Sigmoid colon (tissue), 7 donors: ENCODE data around the gene GPR3. TPM values are rescaled to one million over a fixed set of nuclear protein-coding genes. Genes with fewer than 3 reads are reported as not detected.
"Not testable (repeated sequence)": the region's sequence is repeated elsewhere in the genome, so short reads cannot be mapped to it uniquely, and the experiment has no call there.

Source experiments
- DNase-seq: peaks from one replicate; pipeline ENCODE4 v3.0.0-alpha.2; 2019
- H3K27ac ChIP-seq, 4 donors: fragments of 200-600 bp; sonication (generic); one replicate each; pipeline ENCODE4 v1.5.1; 2016 to 2019; ENCODE audit warnings: mild to moderate bottlenecking in 1 of 4
- H3K27me3 ChIP-seq, 3 donors: fragments of 200-600 bp; sonication (generic); one replicate each; pipeline ENCODE4 v1.5.1; 2019; ENCODE audit warnings: mild to moderate bottlenecking in 1 of 3
- H3K36me3 ChIP-seq, 4 donors: fragments of 200-600 bp; sonication (generic); one replicate each; pipeline ENCODE4 v1.5.1; 2016 to 2019
- H3K4me1 ChIP-seq, 4 donors: fragments of 200-600 bp; sonication (generic); one replicate each; pipeline ENCODE4 v1.5.1; 2017 to 2019
- H3K4me3 ChIP-seq, 4 donors: fragments of 200-600 bp; sonication (generic); one replicate each; pipeline ENCODE4 v1.5.1; 2017 to 2019; ENCODE audit warnings: mild to moderate bottlenecking in 2 of 4, moderate library complexity in 1 of 4
- H3K9me3 ChIP-seq, 4 donors: fragments of 200-600 bp in 3 of 4; sonication (generic) in 3 of 4; one replicate each; pipeline versions ENCODE4 v1.5.1 to v1.6.1; 2013 to 2019
- CTCF ChIP-seq, 4 experiments: fragments of 450-650 bp in 3 of 4; fragments of 200-600 bp in 1 of 4; IDR thresholded peaks; one replicate each; pipeline ENCODE4 v1.5.1; 2016 to 2019; ENCODE audit warnings: antibody characterized with exemption in 4 of 4, mild to moderate bottlenecking in 3 of 4, moderate library complexity in 2 of 4
- EP300 ChIP-seq, 4 donors: sonication (generic); formaldehyde crosslinking; IDR thresholded peaks; one replicate each; pipeline ENCODE4 v1.6.1; 2017; ENCODE audit warnings: antibody characterized with exemption in 4 of 4
- POLR2A ChIP-seq, 2 donors: fragments of 450-650 bp; IDR thresholded peaks; one replicate each; pipeline ENCODE4 v1.6.1; 2016; ENCODE audit warnings: antibody characterized with exemption in 2 of 2, mild to moderate bottlenecking in 2 of 2, moderate library complexity in 2 of 2
- POLR2AphosphoS5 ChIP-seq, 4 donors: sonication (generic); formaldehyde crosslinking; IDR thresholded peaks; one replicate each; pipeline ENCODE4 v1.6.1; 2017; ENCODE audit warnings: antibody characterized with exemption in 4 of 4
- WGBS, 2 donors: extraction: QIAGEN DNeasy Blood & Tissue Kit; methylation state at CpG; one replicate each; pipeline ENCODE4 v1.1.7; 2013; 5-methylcytosine and 5-hydroxymethylcytosine counted together
- intact Hi-C: fragments of 100-400 bp; cut with DNase I; formaldehyde crosslinking; loops from one replicate; pipeline ENCODE4 v1.15.1; 2023
- polyA plus RNA-seq, 3 donors: library from polyadenylated mRNA; stranded (reverse); fragments of 200-250 nt; gene quantifications; one replicate each; pipeline ENCODE4 v1.2.3, GENCODE V29; 2013
- total RNA-seq, 4 donors: library from RNA; depleted of rRNA; stranded (reverse); fragments of >200 nt; gene quantifications; one replicate each; pipeline ENCODE4 v1.1.0, GENCODE V29; 2016
- donor health status: healthy with polysubstance abuse.
- donor health status: Bipolar disorder and iron deficiency.
- donor health status: healthy.

GPR3 gene
- total and polyA plus RNA-seq, 7 donors, result 0.36 to 2.0 (median 0.54) TPM; not detected in 4

DNA sequence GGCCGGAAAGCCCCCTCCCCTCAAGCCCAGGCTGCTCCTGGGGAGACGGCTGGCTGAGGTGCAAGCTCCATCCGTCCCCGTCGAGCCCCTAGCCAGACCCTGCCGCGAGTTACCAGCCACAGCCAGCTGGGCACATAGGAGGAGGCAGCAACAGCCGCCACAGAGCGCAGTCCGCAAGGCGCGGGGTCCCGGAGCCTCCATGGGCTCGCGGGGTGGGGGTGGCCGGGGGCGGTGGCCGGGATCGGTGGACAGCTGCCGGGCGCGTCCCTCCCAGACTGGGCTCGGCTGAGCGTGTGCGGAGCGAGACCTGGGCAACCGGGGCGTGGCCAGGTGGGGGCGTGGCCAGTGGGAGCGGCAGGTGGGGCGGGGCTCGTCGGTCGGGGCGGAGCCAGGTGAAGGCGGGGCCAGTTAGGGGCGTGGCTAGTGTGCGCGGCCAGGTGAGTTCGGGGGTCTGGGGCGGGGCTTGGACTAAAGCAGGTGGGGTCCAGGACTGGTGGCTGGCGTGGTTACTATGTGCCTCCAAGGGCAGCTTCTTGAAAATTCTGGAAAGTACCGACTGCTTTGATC, 9.3 kb upstream of the GPR3 start, which contains the start of gene CD164L2:
TSS of gene CD164L2 (minus strand) at position 295 of the 567 bp plus-strand sequence. CDS start at position 201, 94 bp downstream.
- Histone ChIP-seq H3K9me3 (no peaks in the 10 kb centered on the region), H3K27ac (no peak within 1 kb of the TSS), H3K36me3 (no peaks in the 10 kb centered on the region), H3K4me1 (peaks cover 0 to 6% (median 2%) of the 10 kb centered on the region in 4 donors), H3K4me3 (no peak within 1 kb of the TSS), H3K27me3 (peaks cover 0 to 16% (median 12%) of the 10 kb centered on the region in 3 donors)
- no peak for DNase-seq
- intact Hi-C loops, result no loop called here
- WGBS, 2 donors, result 7 to 18% methylated on average over 43 of the region's 43 CpGs
- TF ChIP-seq CTCF (IDR thresholded peaks at IDR 0.05) (no peak), POLR2A (IDR thresholded peaks at IDR 0.05) (no peak), POLR2AphosphoS5 (IDR thresholded peaks at IDR 0.05) (no peak), EP300 (IDR thresholded peaks at IDR 0.05) (no peak)

DNA sequence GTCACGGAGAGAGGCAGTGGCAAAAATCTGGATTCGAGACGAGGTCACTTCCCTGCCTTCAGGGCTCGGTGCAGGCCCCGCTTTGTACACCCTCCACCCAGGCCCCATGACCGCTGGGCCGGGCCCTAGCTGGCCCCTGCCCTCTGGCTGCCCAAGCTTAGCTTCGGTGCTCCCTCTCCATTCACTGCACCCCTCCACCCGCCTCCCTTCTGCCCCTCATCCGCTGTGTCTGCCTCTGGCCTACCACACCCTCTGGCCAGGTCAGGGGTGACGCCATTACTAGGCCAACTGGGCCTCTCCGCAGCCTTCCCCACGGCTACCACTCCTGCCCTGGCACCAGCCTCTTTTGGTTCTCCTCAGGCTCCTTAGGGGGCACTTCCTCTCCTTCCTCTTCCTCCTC, 8.8 kb upstream of the GPR3 start:
- Histone ChIP-seq H3K36me3 (no peaks in the 10 kb centered on the region), H3K27ac (no peak overlapping the region), H3K4me3 (no peak overlapping the region), H3K4me1 (peaks cover 0 to 6% (median 2%) of the 10 kb centered on the region in 4 donors), H3K9me3 (no peaks in the 10 kb centered on the region), H3K27me3 (peaks cover 0 to 16% (median 12%) of the 10 kb centered on the region in 3 donors)
- no peak for DNase-seq
- intact Hi-C loops, result no loop called here
- WGBS, 2 donors, result 82 to 91% methylated on average over 13 of the region's 13 CpGs
- no peak for TF ChIP-seq EP300 (IDR thresholded peaks at IDR 0.05)
- TF ChIP-seq POLR2AphosphoS5 (IDR thresholded peaks at IDR 0.05), result no peak

DNA sequence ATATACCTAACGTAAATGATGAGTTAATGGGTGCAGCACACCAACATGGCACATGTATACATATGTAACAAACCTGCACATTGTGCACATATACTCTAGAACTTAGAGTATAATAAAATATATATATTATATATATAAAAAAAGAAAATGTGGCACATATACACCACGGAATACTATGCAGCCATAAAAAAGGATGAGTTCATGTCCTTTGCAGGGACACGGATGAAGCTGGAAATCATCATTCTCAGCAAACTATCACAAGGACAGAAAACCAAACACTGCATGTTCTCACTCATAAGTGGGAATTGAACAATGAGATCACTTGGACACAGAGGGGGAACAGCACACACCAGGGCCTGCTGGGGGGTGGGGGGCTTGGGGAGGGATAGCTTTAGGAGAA, 7.6 kb upstream of the GPR3 start:
- H3K4me1 ChIP-seq, DNase-seq, H3K9me3 ChIP-seq, H3K4me3 ChIP-seq, H3K27ac ChIP-seq, intact Hi-C loops, H3K36me3 ChIP-seq: not testable (repeated sequence)
- WGBS, 2 donors, result 89 to 93% methylated on average over 3 of the region's 3 CpGs
- peaks cover 0 to 16% (median 12%) of the 10 kb centered on the region in 3 donors for H3K27me3 ChIP-seq

DNA sequence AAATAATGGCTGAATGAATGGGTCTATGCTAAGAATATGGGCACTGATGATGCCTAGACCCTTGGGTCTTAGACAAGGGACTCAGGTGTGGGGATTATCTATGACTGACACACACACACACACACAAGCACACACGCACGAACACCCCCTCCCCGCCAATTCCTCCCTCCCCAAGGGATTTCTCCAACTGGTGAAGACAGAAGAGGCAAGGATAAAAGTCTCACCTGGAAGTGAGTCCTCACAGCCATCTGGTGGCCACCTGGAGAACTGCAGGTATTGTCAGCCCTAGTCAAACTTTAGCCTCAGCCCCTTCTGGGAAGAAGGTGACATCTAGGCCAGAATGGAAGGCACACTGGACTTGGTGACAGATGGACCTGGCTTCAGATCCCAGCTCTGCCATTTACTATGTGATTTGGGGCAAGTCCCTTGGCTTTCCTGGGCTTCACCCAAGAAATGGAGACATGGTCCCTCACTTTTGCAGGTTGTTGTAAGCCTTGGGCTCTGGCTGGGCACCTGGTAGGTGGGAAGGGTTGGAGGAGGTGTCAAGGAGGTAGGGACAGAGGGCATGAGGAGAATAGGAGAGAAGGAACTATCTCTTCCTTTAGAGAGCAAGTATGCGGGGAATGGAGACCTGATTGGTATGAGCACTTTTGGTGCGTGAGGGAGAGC, 4.0 kb upstream of the GPR3 start:
- Histone ChIP-seq H3K4me1 (peaks cover 0 to 21% (median 20%) of the 10 kb centered on the region in 4 donors), H3K27ac (no peak overlapping the region), H3K27me3 (peaks cover 0 to 2% (median 2%) of the 10 kb centered on the region in 3 donors), H3K4me3 (no peak overlapping the region), H3K9me3 (no peaks in the 10 kb centered on the region), H3K36me3 (no peaks in the 10 kb centered on the region)
- intact Hi-C loops, result loop anchor here (1.0 to 2.0 kb wide), 2 partner anchors 32 to 86 kb away; no protein-coding TSS in a partner anchor
- TF ChIP-seq CTCF (IDR thresholded peaks at IDR 0.05), result peak; percentile 83 to 91 (median 90)
- no peak for TF ChIP-seq EP300 (IDR thresholded peaks at IDR 0.05)
- 40 to 43% methylated on average over 5 of the region's 5 CpGs for WGBS, 2 donors
- no peak for DNase-seq

DNA sequence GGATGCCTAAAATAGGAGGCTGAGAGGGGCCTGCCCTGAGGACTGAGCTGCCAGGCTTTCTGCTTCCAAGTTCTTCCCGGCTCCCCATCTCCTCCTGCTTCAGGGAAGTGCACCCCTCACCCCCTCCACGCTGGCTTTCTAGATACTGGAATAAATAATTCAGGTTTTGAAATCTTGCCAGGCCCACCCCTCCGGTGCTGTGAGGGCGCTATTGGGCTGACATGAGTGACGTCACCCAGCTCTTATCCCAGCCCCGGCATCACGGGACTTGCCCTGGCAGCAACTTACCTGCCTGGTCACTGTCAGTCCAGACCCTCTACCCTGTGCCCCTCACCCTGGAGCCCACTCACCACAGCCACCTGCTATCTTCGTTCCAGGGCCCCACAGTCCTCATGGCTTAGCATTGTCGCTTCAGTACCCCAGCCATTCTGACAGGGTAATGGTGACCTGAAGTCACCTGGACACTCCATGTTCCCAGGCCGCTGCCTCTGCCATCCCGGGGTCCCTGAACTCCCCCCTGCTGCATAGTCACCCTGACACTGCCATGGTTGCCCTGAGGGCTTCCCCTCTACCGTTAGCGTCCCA, 819 bp upstream of the GPR3 start:
- H3K27me3 ChIP-seq, result no peaks in the 10 kb centered on the region
- peak; percentile 88 for DNase-seq
- intact Hi-C loops, result loop anchor here (2.0 to 10.0 kb wide), 6 partner anchors 25 to 397 kb away; partner anchors contain the start of genes AHDC1, MAP3K6 and TRNP1
- 6 to 13% methylated on average over 13 of the region's 13 CpGs for WGBS, 2 donors
- H3K4me1 ChIP-seq, result peaks cover 0 to 28% (median 20%) of the 10 kb centered on the region in 4 donors
- H3K9me3 ChIP-seq, result no peaks in the 10 kb centered on the region
- peak overlapping the region in 3 of 4 donors; percentile 41 to 53 (median 52) for H3K4me3 ChIP-seq
- no peaks in the 10 kb centered on the region for H3K36me3 ChIP-seq
- peak overlapping the region; percentile 24 to 78 (median 35) for H3K27ac ChIP-seq
- TF ChIP-seq EP300 (IDR thresholded peaks at IDR 0.05) (no peak), POLR2A (IDR thresholded peaks at IDR 0.05) (no peak), POLR2AphosphoS5 (IDR thresholded peaks at IDR 0.05) (peak in 1 of 4 donors; percentile 60), CTCF (IDR thresholded peaks at IDR 0.05) (no peak)
